GM19238 (cell line): ENCODE measurements around the gene UMAD1.

Experiments used
- DNase-seq: peaks from one replicate; pipeline ENCODE4 v3.0.0; 2011; ENCODE audit warnings: low spot score; ENCODE audit not compliant: insufficient read length

The UMAD1 gene

GRCh38 chr7:7720750-7721621 is 80.4 kb downstream of the UMAD1 start:
- no peak for DNase-seq

GRCh38 chr7:7731732-7732131 is 91.2 kb downstream of the UMAD1 start:
- DNase-seq: no peak

GRCh38 chr7:7732621-7733281 is 92.2 kb downstream of the UMAD1 start:
- no peak for DNase-seq

- DNase-seq: no peak
These were observed 96.1 kb downstream of the UMAD1 start for GRCh38 chr7:7736671-7737070.

- DNase-seq: no peak
These were observed 97.1 kb downstream of the UMAD1 start for GRCh38 chr7:7737674-7738073.

- DNase-seq: no peak
These were observed 97.6 kb downstream of the UMAD1 start for GRCh38 chr7:7738177-7738576.

- DNase-seq: no peak
These were observed 98.1 kb downstream of the UMAD1 start for GRCh38 chr7:7738622-7739021.

- DNase-seq: no peak
These were observed 98.9 kb downstream of the UMAD1 start for GRCh38 chr7:7739204-7740036.

GRCh38 chr7:7740037-7740355 is 99.4 kb downstream of the UMAD1 start:
- no peak for DNase-seq

- no peak for DNase-seq
These were observed 101.7 kb downstream of the UMAD1 start for GRCh38 chr7:7742223-7742622.

GRCh38 chr7:7745258-7745657 is 104.7 kb downstream of the UMAD1 start:
- no peak for DNase-seq

- DNase-seq: no peak
These were observed 105.4 kb downstream of the UMAD1 start for GRCh38 chr7:7745966-7746365.

GRCh38 chr7:7746458-7746857 is 105.9 kb downstream of the UMAD1 start:
- DNase-seq: no peak

GRCh38 chr7:7750571-7751242 is 110.2 kb downstream of the UMAD1 start:
- DNase-seq: no peak

GRCh38 chr7:7751243-7752092 is 110.9 kb downstream of the UMAD1 start:
- no peak for DNase-seq

- DNase-seq: no peak
These were observed 116.0 kb downstream of the UMAD1 start for GRCh38 chr7:7756577-7756976.

- DNase-seq: no peak
These were observed 117.0 kb downstream of the UMAD1 start for GRCh38 chr7:7757576-7757975.

- DNase-seq: no peak
These were observed 120.9 kb downstream of the UMAD1 start for GRCh38 chr7:7761340-7761973.

- DNase-seq: no peak
These were observed 121.6 kb downstream of the UMAD1 start for GRCh38 chr7:7761974-7762779.
